ENCODE measurements around the gene TRIML1.

The TRIML1 gene

GRCh38 chr4:188139141-188139540, at the start of gene TRIML1:
Gene TRIML1 (plus strand): TSS chr4:188139441. CDS start chr4:188139559, 118 bp downstream.
- DNase-seq = no peak

GRCh38 chr4:188092824-188093223, 46.4 kb upstream of the TRIML1 start:
- DNase-seq = no peak

GRCh38 chr4:188106454-188106853, 32.8 kb upstream of the TRIML1 start:
- DNase-seq = no peak

- no peak for DNase-seq
Measured at GRCh38 chr4:188107931-188108843, 31.1 kb upstream of the TRIML1 start.

GRCh38 chr4:188109157-188109755, 30.0 kb upstream of the TRIML1 start, which contains the start of gene TRIML2:
Gene TRIML2 (minus strand): TSS chr4:188109603. CDS start chr4:188105368, 4,235 bp downstream.
- DNase-seq = no peak

GRCh38 chr4:188110036-188110435, 29.2 kb upstream of the TRIML1 start:
- no peak for DNase-seq

- DNase-seq = no peak
Measured at GRCh38 chr4:188110741-188111471, 28.3 kb upstream of the TRIML1 start.

GRCh38 chr4:188111955-188112354, 27.3 kb upstream of the TRIML1 start:
- no peak for DNase-seq

- DNase-seq = no peak
Measured at GRCh38 chr4:188113156-188113555, 26.1 kb upstream of the TRIML1 start.

- no peak for DNase-seq
Measured at GRCh38 chr4:188117631-188118324, 21.5 kb upstream of the TRIML1 start.

- no peak for DNase-seq
Measured at GRCh38 chr4:188121530-188121929, 17.7 kb upstream of the TRIML1 start.

GRCh38 chr4:188127214-188127874, 11.9 kb upstream of the TRIML1 start:
- DNase-seq = no peak

GRCh38 chr4:188130355-188130754, 8.9 kb upstream of the TRIML1 start:
- DNase-seq = no peak

- DNase-seq = no peak
Measured at GRCh38 chr4:188132232-188132631, 7.0 kb upstream of the TRIML1 start.

- no peak for DNase-seq
Measured at GRCh38 chr4:188138227-188138626, 1.0 kb upstream of the TRIML1 start.

- no peak for DNase-seq
Measured at GRCh38 chr4:188139671-188140070, 430 bp downstream of the TRIML1 start.

- no peak for DNase-seq
Measured at GRCh38 chr4:188143731-188144130, 4.5 kb downstream of the TRIML1 start.

- DNase-seq = no peak
Measured at GRCh38 chr4:188145601-188146000, 6.4 kb downstream of the TRIML1 start.

- DNase-seq = no peak
Measured at GRCh38 chr4:188146618-188147017, 7.4 kb downstream of the TRIML1 start.

- DNase-seq = no peak
Measured at GRCh38 chr4:188147176-188147575, 7.9 kb downstream of the TRIML1 start.

- DNase-seq = no peak
Measured at GRCh38 chr4:188147776-188148175, 8.5 kb downstream of the TRIML1 start.

Data from SIG-M5 (cell line).